GM23338 (cell line): ENCODE measurements around the gene SUN5. TPM values are rescaled to one million over a fixed set of nuclear protein-coding genes. Genes with fewer than 3 reads are reported as not detected.
A peak's percentile ranks its signal among the peaks of the same experiment; 100 is the strongest.

Experiments used
- ATAC-seq: fragments of 200-7000 bp; cut with Tn5 transposase; 3 replicates; pipeline ENCODE4 v1.9.1; 2020
- DNase-seq: peaks from one replicate; pipeline ENCODE4 v3.0.0-alpha.2; 2015; ENCODE audit warnings: low spot score
- H2AFZ ChIP-seq: fragments of 200-600 bp; sonication (generic); 2 replicates; pipeline ENCODE4 v1.8.0; 2016; ENCODE audit warnings: antibody characterized with exemption, mild to moderate bottlenecking, moderate library complexity
- H3F3A ChIP-seq: fragments of 200-600 bp; sonication (generic); replicated peaks from 2 replicates; pipeline ENCODE4 v1.8.0; 2017; ENCODE audit warnings: antibody characterized with exemption, mixed run types, low read depth
- H3K27ac ChIP-seq: fragments of 200-600 bp; sonication (generic); 2 replicates; pipeline ENCODE4 v1.6.1; 2016; ENCODE audit warnings: low read depth
- H3K27me3 ChIP-seq: fragments of 200-600 bp; sonication (generic); 2 replicates; pipeline ENCODE4 v1.8.0; 2016; ENCODE audit warnings: mild to moderate bottlenecking, mixed run types, moderate library complexity; ENCODE audit not compliant: insufficient read depth
- H3K36me3 ChIP-seq: fragments of 200-600 bp; sonication (generic); 2 replicates; pipeline ENCODE4 v1.8.0; 2016; ENCODE audit warnings: mild to moderate bottlenecking; ENCODE audit not compliant: insufficient read depth
- H3K4me1 ChIP-seq: fragments of 200-600 bp; sonication (generic); 2 replicates; pipeline ENCODE4 v1.8.0; 2016; ENCODE audit warnings: mild to moderate bottlenecking, moderate library complexity; ENCODE audit not compliant: insufficient read depth
- H3K4me2 ChIP-seq: fragments of 200-600 bp; sonication (generic); 2 replicates; pipeline ENCODE4 v1.7.1; 2017; ENCODE audit warnings: mixed run types
- H3K4me3 ChIP-seq: fragments of 200-600 bp; sonication (generic); 2 replicates; pipeline ENCODE4 v1.6.1; 2016; ENCODE audit warnings: mixed run types
- H3K79me2 ChIP-seq: fragments of 200-600 bp; sonication (generic); replicated peaks from 2 replicates; pipeline ENCODE4 v1.8.0; 2017; ENCODE audit warnings: mild to moderate bottlenecking; ENCODE audit not compliant: insufficient read depth
- H3K9me2 ChIP-seq: fragments of 200-600 bp; sonication (generic); 2 replicates; pipeline ENCODE4 v1.8.0; 2017; ENCODE audit not compliant: insufficient read depth
- H4K20me1 ChIP-seq: fragments of 200-600 bp; sonication (generic); replicated peaks from 2 replicates; pipeline ENCODE4 v1.8.0; 2017; ENCODE audit warnings: mild to moderate bottlenecking; ENCODE audit not compliant: insufficient read depth
- H3K27ac Mint-ChIP-seq: 2 replicates; pipeline ENCODE4 v1.8.0; 2020; ENCODE audit warnings: inconsistent platforms, mild to moderate bottlenecking, moderate library complexity, mixed read lengths
- H3K27me3 Mint-ChIP-seq: 3 replicates; pipeline ENCODE4 v1.8.0; 2022; ENCODE audit warnings: low read depth, mild to moderate bottlenecking, moderate library complexity, mixed read lengths, inconsistent platforms; ENCODE audit not compliant: insufficient read depth, poor library complexity
- H3K36me3 Mint-ChIP-seq: 3 replicates; pipeline ENCODE4 v1.8.0; 2021; ENCODE audit warnings: low read depth, mild to moderate bottlenecking, inconsistent platforms, moderate library complexity, mixed read lengths
- H3K4me1 Mint-ChIP-seq: 3 replicates; pipeline ENCODE4 v1.8.0; 2020; ENCODE audit warnings: mild to moderate bottlenecking, inconsistent platforms, mixed read lengths
- H3K4me3 Mint-ChIP-seq: 3 replicates; pipeline ENCODE4 v1.8.0; 2021; ENCODE audit warnings: moderate library complexity, mild to moderate bottlenecking, inconsistent platforms, mixed read lengths
- H3K9me3 Mint-ChIP-seq: 3 replicates; pipeline ENCODE4 v1.8.0; 2020; ENCODE audit warnings: moderate library complexity, mild to moderate bottlenecking, inconsistent platforms, mixed read lengths
- CREB1 ChIP-seq: fragments of 250-450 bp; sonication (Bioruptor Pico); IDR thresholded peaks from 2 replicates; pipeline ENCODE4 v1.5.0; 2020; ENCODE audit warnings: low read depth, mild to moderate bottlenecking, moderate library complexity
- EZH2 ChIP-seq: fragments of 200-600 bp; sonication (generic); IDR thresholded peaks from one replicate; pipeline ENCODE4 v1.8.0; 2017; ENCODE audit warnings: antibody characterized with exemption, mild to moderate bottlenecking, low read depth; ENCODE audit not compliant: unreplicated experiment
- EZH2phosphoT487 ChIP-seq: fragments of 200-600 bp; sonication (generic); IDR thresholded peaks from one replicate; pipeline ENCODE4 v1.8.1; 2018; ENCODE audit warnings: antibody characterized with exemption; ENCODE audit not compliant: unreplicated experiment
- JUNB ChIP-seq: IDR thresholded peaks from one replicate; pipeline ENCODE4 v1.6.1; 2016; ENCODE audit warnings: antibody characterized with exemption; ENCODE audit not compliant: unreplicated experiment
- NANOG ChIP-seq: IDR thresholded peaks from 2 replicates; pipeline ENCODE4 v1.6.1; 2016; ENCODE audit warnings: antibody characterized with exemption, borderline replicate concordance
- POLR2AphosphoS5 ChIP-seq: IDR thresholded peaks from 2 replicates; pipeline ENCODE4 v1.6.1; 2016; ENCODE audit warnings: antibody characterized with exemption, low read depth
- REST ChIP-seq: IDR thresholded peaks from one replicate; pipeline ENCODE4 v1.6.1; 2018; ENCODE audit warnings: antibody characterized with exemption; ENCODE audit not compliant: unreplicated experiment
- STAT1 ChIP-seq: IDR thresholded peaks from one replicate; pipeline ENCODE4 v1.6.1; 2016; ENCODE audit warnings: antibody characterized with exemption; ENCODE audit not compliant: unreplicated experiment
- ZNF114 ChIP-seq: fragments of 250-450 bp; sonication (Bioruptor Pico); IDR thresholded peaks from 2 replicates; pipeline ENCODE4 v1.5.0; 2020; ENCODE audit warnings: mild to moderate bottlenecking, moderate library complexity
- ZNF331 ChIP-seq: fragments of 250-450 bp; sonication (Bioruptor Pico); IDR thresholded peaks from 2 replicates; pipeline ENCODE4 v1.5.0; 2020; ENCODE audit warnings: low read depth, mild to moderate bottlenecking, moderate library complexity
- ZNF462 ChIP-seq: fragments of 250-450 bp; sonication (Bioruptor Pico); IDR thresholded peaks from 2 replicates; pipeline ENCODE4 v1.5.0; 2020; ENCODE audit warnings: mild to moderate bottlenecking, moderate library complexity
- polyA plus RNA-seq: library from polyadenylated mRNA; unstranded; fragments of >200 nt; fragmentation: Nextera tagmentation; extraction: Ambion mirVana; gene quantifications from 2 replicates; pipeline ENCODE4 v1.2.1, GENCODE V29; 2016
- total RNA-seq: library from RNA; depleted of rRNA; stranded (reverse); fragments of >200 nt; shearing (Covaris generic); gene quantifications from 2 replicates; pipeline ENCODE4 v1.2.3, GENCODE V29; 2014
- TF ChIP-seq, protein P1 (sequence below), 2 experiments: fragments of 200-600 bp in 1 of 2; sonication (generic) in 1 of 2; conservative IDR thresholded peaks; 2 replicates each; pipeline versions ENCODE4 v1.5.1 to v1.6.1; 2016 to 2017; ENCODE audit warnings: antibody characterized with exemption in 2 of 2, low read depth in 2 of 2, mild to moderate bottlenecking in 2 of 2, moderate library complexity in 1 of 2
- TF ChIP-seq, protein P2 (sequence below): IDR thresholded peaks from 2 replicates; pipeline ENCODE4 v1.6.1; 2016; ENCODE audit warnings: antibody characterized with exemption

SUN5 gene
- total and polyA plus RNA-seq, 2 experiments from 2014 or later = not detected

- Histone ChIP-seq H3F3A (no peaks in the 10 kb centered on the region), H2AFZ (peak overlapping the region; percentile 43; the same call in 1 of the 2 replicates), H3K27me3 (no peaks in the 10 kb centered on the region), H3K79me2 (no peaks in the 10 kb centered on the region), H3K4me2 (no peak overlapping the region), H3K27ac (no peak overlapping the region), H3K4me1 (no peaks in the 10 kb centered on the region), H3K4me3 (no peak overlapping the region), H4K20me1 (no peaks in the 10 kb centered on the region), H3K9me2 (no peaks in the 10 kb centered on the region), H3K36me3 (no peaks in the 10 kb centered on the region)
- DNase-seq (no peak), ATAC-seq (no peak)
- H3K9me3 Mint-ChIP-seq = peaks cover 4% of the 10 kb centered on the region; the same call in 2 of the 3 replicates
- no peak overlapping the region for H3K4me3 Mint-ChIP-seq
- TF ChIP-seq EZH2 = no peak
- no peak for TF ChIP-seq ZNF114 (CRISPR knock-in tag)
- TF ChIP-seq CREB1 (CRISPR knock-in tag) = no peak
- TF ChIP-seq, protein P1, sequence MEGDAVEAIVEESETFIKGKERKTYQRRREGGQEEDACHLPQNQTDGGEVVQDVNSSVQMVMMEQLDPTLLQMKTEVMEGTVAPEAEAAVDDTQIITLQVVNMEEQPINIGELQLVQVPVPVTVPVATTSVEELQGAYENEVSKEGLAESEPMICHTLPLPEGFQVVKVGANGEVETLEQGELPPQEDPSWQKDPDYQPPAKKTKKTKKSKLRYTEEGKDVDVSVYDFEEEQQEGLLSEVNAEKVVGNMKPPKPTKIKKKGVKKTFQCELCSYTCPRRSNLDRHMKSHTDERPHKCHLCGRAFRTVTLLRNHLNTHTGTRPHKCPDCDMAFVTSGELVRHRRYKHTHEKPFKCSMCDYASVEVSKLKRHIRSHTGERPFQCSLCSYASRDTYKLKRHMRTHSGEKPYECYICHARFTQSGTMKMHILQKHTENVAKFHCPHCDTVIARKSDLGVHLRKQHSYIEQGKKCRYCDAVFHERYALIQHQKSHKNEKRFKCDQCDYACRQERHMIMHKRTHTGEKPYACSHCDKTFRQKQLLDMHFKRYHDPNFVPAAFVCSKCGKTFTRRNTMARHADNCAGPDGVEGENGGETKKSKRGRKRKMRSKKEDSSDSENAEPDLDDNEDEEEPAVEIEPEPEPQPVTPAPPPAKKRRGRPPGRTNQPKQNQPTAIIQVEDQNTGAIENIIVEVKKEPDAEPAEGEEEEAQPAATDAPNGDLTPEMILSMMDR (conservative IDR thresholded peaks at IDR 0.05; ENCODE audit: low read depth in 2 of 2) = no peak
- TF ChIP-seq STAT1 = no peak
- TF ChIP-seq REST = no peak
- TF ChIP-seq JUNB = no peak
- TF ChIP-seq ZNF331 (CRISPR knock-in tag) = no peak
- TF ChIP-seq NANOG = no peak
- no peak for TF ChIP-seq ZNF462 (CRISPR knock-in tag)
- no peak for TF ChIP-seq POLR2AphosphoS5
- no peak for TF ChIP-seq EZH2phosphoT487
- TF ChIP-seq, protein P2, sequence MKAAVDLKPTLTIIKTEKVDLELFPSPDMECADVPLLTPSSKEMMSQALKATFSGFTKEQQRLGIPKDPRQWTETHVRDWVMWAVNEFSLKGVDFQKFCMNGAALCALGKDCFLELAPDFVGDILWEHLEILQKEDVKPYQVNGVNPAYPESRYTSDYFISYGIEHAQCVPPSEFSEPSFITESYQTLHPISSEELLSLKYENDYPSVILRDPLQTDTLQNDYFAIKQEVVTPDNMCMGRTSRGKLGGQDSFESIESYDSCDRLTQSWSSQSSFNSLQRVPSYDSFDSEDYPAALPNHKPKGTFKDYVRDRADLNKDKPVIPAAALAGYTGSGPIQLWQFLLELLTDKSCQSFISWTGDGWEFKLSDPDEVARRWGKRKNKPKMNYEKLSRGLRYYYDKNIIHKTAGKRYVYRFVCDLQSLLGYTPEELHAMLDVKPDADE = no peak
- peaks cover 5% of the 10 kb centered on the region for H3K4me1 Mint-ChIP-seq
- peaks cover 17% of the 10 kb centered on the region for H3K27me3 Mint-ChIP-seq
- H3K36me3 Mint-ChIP-seq = peaks cover 3% of the 10 kb centered on the region; the same call in 1 of the 3 replicates
- H3K27ac Mint-ChIP-seq = no peak overlapping the region
Observed at GRCh38 chr20:33009214-33010132, 5.2 kb upstream of the SUN5 start.
